GDM1 (cell line): ENCODE measurements around the gene MRPL2.

Experiments
- DNase-seq: peaks from one replicate; lab custom pipeline; 2025; lab: John Stamatoyannopoulos, UW

The MRPL2 gene

DNA sequence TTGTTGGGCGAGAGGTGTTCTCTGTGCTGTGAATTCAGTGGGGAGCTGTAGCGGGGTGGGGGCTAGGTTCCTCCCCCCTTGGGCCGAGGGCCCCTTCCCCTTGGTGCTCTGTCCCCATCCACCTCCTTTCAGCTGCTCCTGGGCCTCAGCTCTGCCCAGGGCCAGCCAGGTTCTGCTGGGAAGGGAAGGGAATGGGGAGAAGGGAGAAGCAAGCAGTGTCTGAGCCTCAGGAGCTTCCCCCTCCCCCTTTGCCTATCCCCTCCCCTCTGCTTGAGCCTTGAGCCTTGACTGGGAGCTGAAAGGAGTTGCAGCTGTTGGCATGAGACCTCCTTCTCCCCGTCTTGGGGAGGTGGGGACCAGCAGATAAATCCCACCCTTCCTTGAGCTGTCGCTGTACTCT, 38.4 kb downstream of the MRPL2 start:
- DNase-seq: no peak

- DNase-seq: no peak
Measured at GRCh38 chr6:43020052-43020705, 39.1 kb downstream of the MRPL2 start.

DNA sequence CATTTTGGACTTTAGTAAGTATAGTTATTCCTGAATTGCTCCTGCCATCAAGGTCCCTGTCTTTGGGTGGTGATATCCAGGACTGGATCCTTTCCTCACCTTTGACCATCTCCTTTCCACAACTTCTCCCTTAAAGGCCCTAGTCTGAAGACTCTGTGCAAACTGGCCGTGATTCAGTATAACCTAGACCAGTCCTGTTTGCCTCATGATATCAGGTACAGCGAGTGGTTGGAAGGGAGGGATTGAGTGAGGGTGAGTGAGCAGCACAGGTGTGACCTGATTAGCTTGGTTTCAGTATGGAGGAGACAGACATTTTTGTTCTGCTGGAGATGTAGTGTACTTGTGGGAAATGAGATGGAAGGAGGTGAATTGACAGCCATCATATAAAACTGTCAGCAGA, 40.1 kb downstream of the MRPL2 start:
- DNase-seq: no peak

GRCh38 chr6:43016943-43017334, 42.3 kb downstream of the MRPL2 start:
- DNase-seq: no peak

DNA sequence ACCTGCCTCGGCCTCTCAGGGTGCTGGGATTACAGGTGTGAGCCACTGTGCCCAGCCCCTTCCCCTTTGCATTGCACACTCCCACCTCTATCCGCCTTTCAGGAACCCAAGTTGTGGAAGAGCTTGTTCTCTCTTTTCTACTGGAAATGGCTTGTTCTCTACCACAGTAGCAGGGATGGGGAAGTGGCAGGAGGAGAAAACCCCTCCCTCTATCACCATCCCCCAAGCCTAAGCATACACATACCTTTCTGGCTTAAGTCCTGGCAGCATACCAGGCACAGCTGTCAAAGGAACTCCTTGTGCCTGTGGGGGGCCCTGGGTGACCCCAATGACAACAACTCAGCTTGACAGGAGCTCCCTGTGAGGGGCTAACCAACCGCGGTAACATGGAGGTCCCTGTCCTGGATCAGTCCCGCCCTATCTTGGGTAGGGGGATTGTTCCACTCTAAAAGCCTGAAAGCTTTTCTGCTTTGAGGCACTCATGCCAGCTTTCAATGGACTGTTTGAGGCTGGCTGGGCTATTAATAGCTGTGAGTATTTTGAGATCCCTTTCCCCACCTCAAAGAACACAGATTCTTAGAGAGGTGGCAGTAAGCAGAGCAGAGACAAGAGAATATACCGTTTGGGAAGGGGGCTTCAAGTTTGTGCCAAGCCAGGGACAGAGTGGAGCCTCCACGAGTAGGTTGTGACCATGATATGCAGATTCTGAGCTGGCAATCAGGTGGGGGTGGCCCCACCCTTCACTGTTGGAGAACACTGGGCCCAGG, 42.9 kb downstream of the MRPL2 start:
- DNase-seq: no peak

GRCh38 chr6:43014434-43014909, 44.8 kb downstream of the MRPL2 start:
- no peak for DNase-seq

- DNase-seq: peak; percentile 100
Measured at GRCh38 chr6:43013843-43014433, 45.3 kb downstream of the MRPL2 start, which contains the start of the genes KLHDC3 and MEA1. KLHDC3 (plus strand) TSS chr6:43014249; CDS start chr6:43017193, 2,944 bp downstream. MEA1 (minus strand) TSS chr6:43013946; CDS start chr6:43013813, 133 bp downstream.

DNA sequence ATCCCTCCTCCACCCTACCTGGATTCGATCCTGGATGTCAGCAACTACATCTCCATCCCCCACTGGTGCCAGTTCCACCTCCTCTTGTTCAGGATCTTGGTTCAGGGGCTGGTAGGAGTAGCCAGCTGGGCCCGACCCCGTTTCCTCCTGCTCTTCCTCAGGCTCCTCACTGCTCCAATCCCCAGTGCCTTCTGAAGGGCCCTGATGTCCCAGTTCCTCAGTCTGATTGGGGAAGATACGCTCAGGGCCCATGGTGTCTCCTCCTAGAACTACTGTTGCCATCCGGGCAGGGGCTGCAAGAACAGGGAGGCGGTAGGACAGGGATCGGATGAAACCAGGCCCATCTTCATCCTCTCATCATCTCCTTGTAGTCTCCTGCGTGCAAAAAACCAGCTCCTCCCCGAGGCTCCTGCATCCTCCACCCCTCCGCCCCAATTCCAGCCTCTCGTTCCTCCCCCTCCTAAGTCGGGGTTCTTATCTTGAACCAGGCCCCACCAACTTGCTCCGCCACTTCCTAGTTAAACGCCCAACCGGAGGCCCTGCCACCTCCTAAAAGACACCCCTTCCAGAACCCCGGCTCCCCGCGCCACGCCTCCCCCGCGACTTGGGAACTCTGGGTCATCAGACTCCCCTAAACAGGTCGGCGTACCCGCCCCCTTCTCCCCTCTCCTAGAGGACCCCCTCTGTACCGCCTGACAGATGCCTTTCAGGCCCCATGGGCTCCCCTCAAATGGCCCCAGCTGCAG, 46.0 kb downstream of the MRPL2 start:
- DNase-seq: peak; percentile 65

- no peak for DNase-seq
Measured at GRCh38 chr6:43012364-43012763, 46.9 kb downstream of the MRPL2 start.

- DNase-seq: no peak
Measured at GRCh38 chr6:43011207-43011606, 48.0 kb downstream of the MRPL2 start.

- DNase-seq: no peak
Measured at GRCh38 chr6:43009124-43009523, 50.1 kb downstream of the MRPL2 start.

GRCh38 chr6:43007126-43007525, 52.1 kb downstream of the MRPL2 start:
- DNase-seq: no peak

DNA sequence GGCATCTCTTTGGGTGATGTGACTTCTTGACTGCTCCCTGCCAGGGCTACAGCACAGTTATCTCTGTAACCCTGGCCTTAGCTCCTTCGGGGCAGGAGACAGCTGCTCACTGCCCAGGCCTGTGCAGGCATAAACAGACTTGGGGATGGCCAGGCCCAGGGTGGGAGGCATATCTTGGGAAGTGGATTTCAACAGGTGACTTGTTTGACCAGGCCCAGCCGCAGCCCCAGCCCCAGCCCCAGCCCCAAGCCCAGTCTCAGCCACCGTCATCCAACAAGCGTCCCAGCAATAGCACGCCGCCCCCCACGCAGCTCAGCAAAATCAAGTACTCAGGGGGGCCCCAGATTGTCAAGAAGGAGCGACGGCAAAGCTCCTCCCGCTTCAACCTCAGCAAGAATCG, 53.0 kb downstream of the MRPL2 start:
- DNase-seq: no peak

DNA sequence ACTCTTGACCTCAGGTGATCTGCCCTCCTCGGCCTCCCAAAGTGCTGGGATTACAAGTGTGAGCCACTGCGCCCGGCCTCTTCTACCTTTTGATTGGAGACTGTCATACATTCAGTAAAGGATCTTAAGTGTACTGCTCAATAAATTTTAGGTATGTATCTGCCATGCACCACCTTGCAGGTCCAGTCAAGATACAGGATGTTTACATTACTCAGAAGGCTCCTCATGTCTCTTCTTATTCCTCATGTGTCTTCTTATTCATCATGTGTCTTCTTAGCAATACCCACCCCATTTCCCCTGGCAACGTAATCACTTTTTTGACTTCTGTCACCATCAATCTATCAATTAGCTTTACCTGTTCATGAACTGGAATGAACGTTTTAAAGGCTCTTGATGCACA, 53.4 kb downstream of the MRPL2 start:
- DNase-seq: no peak
